Hematopoietic multipotent progenitor cell (in vitro differentiated cells): ENCODE data around the gene TENM3. TPM values are rescaled to one million over a fixed set of nuclear protein-coding genes. Genes with fewer than 3 reads are reported as not detected.
"Not testable (repeated sequence)": the region's sequence is repeated elsewhere in the genome, so short reads cannot be mapped to it uniquely, and the experiment has no call there.

Source experiments
- DNase-seq, 3 donors: peaks; one replicate each; pipeline ENCODE4 v3.0.0-alpha.2; 2011 to 2015; ENCODE audit warnings: low read depth in 2 of 3, low spot score in 2 of 3
- total RNA-seq: library from RNA; depleted of rRNA; stranded (reverse); fragments of >200 nt; gene quantifications from one replicate; pipeline ENCODE4 v1.2.3, GENCODE V29; 2012

TENM3 gene
- not detected for total RNA-seq

DNA sequence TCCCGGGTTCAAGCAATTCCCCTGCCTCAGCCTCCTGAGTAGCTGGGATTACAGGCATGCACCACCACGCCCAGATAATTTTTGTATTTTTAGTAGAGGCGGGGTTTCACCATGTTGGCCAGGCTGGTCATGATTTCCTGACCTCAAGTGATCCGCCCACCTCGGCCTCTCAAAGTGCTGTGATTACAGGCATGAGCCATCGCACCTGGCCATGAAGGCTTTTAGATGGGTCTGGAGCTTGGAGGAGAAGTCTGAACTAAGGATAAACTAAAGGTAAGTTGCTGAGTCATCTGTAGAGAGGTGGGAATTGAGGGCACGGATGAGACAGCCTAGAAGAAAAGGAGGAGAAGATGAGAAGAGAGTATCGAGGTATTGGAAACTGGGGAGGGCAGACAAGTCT, at the start of gene TENM3:
Gene TENM3, plus strand, starts transcription at position 199 of the 400 bp plus-strand sequence. CDS start 80,619 bp downstream, outside the sequence.
- DNase-seq: not testable (repeated sequence)

DNA sequence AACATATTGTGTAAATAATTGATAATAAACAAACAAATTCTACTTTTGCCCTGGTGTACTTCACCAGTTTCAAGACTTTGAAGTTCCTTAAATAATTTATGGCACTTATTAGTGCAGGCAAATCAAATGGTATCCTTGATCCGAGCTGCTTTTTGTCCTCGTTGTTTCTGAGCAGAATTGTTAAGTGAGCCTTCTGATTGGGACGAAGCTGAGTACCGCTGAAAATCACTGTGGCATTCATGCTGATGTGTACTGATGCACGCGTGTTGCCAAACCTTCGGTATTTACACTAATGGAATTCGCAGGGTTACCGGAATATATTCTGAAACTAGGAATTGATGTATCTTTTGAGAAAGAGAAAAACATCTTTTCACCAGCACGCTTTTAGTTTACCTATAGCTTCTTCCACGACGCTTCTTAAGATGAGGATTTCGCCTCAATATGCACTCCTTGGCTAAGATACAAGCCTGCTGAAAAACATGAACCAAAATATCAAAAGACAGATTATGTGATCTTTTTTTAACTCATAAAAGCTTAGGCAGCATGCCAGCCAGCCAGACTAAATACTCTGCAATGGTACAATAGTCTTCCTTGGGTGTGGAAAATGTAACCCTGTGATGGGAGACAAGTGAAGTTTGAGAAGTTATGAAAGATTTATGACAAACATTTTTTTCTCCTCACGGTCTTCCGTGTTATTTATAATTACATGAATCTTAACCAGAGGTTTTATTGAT, 48.9 kb upstream of the TENM3 start:
- DNase-seq: no peak

DNA sequence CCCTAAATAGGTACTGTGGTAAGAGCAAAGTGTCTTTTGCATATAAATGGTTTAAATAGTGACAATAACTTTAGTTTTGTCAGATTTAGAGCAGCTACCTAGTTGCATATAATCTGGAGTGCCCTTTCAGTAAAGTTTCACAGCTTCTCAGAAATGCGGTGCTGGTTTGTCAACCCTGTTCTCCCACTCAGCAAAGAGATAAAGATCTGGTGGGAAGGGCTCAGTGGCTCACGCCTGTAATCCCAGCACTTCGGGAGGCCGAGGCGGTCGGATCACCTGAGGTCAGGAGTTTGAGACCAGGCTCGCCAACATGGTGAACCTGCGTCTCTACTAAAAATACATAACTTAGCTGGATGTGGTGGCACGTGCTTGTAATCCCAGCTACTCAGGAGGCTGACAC, 45.6 kb upstream of the TENM3 start:
- no peak for DNase-seq

DNA sequence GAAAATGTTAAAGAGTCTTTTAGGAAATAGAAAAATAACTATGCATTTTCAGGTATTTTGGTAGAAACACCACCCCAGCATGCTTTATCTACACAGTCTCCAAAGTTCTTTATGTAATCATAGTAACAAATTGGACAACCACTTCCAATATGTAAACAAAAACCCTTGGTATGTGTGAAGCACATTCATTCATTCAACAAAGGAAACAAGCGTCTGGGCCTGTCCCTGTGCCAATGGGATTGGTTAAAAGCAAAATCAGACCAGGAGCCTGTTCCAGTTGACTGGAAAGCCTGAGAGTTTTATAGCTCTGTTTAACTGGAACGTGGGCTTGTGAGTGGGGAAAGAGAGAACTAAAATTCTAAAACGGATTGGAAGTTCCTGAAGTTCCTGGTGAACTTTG, 41.3 kb upstream of the TENM3 start:
- DNase-seq: no peak

GRCh38 chr4:182202650-182203049, 40.6 kb upstream of the TENM3 start:
- no peak for DNase-seq

GRCh38 chr4:182203872-182204411, 39.3 kb upstream of the TENM3 start:
- no peak for DNase-seq

- DNase-seq: no peak
Measured at GRCh38 chr4:182205306-182205705, 37.9 kb upstream of the TENM3 start.

GRCh38 chr4:182206266-182206665, 36.9 kb upstream of the TENM3 start:
- DNase-seq: no peak

DNA sequence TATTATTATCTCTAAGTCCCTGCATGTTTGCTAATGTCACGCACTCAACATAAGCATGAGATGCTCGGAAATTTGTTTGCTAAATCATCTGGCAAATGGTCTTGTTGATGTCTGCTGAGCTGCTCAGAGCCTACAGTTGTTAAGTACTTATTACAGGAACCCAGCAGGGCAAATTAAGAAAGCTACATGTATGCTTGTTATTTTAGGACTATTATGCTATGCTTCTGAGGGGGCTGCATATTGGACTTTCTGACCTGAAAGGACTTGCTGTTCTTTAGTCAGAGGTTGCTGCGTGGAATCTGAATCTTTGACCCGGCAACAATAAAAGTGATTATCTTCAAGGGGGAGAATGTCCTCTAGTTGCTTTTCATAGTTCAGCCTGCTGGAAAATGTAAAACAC, 36.3 kb upstream of the TENM3 start:
- DNase-seq: no peak

GRCh38 chr4:182207830-182208396, 35.3 kb upstream of the TENM3 start:
- no peak for DNase-seq

DNA sequence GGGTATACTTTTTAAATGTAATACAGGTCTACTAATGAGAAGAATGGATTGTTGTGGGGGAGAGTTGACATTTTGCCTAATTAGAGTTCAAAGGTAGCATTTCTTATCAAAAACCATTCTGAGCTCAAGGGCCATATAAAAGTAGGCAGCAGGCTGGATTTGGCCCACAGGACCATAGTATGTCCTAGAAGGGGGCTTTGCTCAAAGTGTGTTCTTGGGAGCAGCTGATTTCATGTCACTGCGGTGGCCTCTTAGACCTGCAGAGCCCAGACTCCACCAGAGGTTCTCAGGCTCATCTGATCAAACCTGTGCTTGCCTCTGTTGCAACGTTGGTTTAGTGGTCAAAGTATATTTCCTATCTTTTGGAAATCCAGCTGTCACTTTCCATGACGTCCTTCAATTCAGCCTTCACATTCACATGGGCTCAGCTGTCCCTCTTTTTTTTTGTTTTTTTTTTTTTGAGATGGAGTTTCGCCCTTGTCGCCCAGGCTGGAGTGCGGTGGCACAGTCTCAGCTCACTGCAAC, 34.6 kb upstream of the TENM3 start:
- DNase-seq: no peak

DNA sequence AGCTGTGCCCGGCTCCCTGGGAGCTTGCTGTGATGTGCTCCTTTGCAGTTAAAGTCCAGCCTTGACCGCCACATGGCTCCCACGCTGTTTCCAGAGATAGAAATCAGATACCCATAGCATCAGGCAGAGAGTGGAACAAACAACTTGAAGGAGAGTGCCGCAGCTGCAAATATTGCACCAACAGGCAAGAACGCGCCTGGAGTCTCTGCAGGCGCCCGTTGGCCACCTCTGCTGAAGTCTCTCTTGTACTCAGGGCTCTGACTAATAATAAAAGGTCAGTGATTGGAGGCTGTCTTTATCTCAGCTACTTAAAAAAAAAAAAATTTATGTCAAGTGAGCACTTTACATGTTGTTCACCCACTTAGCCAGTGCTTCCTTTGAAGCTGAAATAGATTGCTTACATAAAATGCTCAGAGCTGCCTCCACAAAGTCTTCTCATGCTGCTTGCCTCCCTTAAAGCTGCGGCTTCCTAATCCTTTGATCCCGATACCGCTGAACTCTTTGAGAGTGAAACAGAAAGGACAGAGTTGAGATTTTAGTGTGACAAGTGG, 30.9 kb upstream of the TENM3 start:
- DNase-seq: no peak

DNA sequence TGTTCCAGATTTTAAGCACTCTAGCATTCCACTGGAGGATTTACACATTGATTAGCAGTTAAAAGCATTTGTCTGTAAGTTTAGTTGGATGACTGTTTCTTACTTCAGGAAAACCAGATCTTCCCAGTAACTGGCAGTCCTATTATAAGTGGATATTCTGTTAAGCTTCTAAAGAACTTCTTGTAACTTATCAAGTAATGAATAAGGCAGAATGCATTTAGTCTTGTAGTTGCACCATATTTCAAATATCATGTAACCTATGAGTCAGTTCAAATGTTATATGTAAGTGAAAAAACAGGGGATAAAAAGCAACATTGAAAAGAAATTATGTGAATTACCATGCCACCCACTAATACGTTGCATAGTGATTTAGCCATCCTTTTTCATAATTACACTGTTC, 30.2 kb upstream of the TENM3 start:
- DNase-seq: no peak

- DNase-seq: no peak
Measured at GRCh38 chr4:182215148-182215547, 28.1 kb upstream of the TENM3 start.

DNA sequence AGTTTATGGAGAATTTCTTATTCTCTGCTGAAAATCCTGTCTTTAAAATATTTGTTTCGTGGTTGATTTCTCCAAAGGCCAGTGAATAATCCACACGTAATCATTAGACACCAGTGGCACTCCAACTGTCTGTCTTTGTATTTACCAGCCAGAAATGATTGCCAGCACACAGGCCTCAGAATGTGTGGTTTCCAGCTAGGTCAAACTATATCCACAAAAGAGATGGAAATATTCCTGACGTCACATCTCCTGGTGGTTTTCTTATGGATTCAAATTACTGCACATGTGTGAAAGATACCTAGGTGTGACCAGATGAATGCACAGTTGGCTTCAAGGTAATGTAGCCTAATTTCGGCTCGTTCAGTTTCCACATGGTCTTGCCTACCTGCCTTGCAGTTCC, 27.2 kb upstream of the TENM3 start:
- DNase-seq: no peak

DNA sequence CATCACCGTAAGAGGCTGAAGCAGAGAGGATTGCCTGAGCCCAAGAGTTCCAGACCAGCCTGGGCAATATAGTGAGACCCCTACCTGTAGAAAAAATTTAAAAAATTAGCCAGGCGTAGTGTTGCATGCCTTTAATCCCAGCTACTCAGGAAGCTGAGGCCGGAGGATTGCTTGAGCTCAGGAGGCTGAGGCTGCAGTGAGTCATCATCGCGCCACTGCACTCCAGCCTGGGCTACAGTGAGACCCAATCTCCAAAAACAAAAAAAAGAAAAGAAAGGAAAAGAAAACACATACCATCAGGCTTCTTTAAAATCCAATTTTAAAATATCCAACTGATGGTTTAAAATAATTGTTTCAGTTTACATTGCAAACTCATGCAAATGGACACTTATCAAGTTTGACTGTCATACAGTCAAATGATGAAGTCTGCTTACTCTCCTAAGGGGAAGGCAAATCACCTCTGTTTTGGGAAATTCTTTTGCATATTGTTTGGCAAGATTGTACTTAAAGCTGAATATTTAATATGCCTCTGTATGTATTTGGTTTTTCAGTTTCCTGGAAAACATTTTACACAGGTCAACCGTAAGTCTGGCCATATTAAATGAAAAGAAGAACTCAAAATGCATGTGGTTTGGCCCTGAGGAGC, 23.7 kb upstream of the TENM3 start:
- no peak for DNase-seq

DNA sequence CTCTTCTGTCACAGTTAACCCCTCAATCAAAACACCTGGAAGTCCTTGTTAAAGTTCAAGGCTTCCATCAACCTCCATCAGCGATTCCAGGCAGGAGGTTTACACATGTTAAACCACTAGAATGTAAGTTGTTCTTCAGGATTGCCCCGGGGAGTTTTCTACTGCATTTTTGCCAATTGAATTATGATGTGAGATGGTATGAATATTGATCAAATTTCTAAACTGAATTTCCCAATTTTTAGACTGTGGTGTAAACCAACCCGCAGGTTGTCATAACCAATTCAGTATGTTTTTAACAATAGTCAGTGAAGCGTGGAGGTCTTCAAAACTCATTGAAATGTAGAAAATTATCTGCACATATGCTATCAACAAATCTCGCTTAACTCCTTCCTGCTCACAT, 21.2 kb upstream of the TENM3 start:
- no peak for DNase-seq

- DNase-seq: no peak
Measured at GRCh38 chr4:182222766-182223165, 20.4 kb upstream of the TENM3 start.

DNA sequence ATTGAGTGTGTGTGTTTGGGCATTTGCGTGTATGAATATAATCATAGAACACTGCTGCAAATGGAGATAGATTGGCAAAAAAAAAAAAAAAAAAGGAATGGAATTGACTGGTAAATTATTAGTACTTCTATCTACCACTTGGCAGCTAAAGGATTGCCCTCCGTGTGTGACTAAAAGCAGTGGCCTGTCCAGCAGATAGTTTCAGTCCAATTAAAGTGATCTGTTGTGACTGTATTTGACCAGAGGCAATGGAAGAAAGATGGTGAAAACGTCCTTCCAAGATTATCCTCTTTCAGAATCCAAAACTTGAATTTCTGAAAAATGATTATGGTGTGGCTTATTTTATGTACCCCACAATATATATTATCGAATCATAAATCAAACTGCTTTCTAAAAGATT, 19.5 kb upstream of the TENM3 start:
- no peak for DNase-seq

DNA sequence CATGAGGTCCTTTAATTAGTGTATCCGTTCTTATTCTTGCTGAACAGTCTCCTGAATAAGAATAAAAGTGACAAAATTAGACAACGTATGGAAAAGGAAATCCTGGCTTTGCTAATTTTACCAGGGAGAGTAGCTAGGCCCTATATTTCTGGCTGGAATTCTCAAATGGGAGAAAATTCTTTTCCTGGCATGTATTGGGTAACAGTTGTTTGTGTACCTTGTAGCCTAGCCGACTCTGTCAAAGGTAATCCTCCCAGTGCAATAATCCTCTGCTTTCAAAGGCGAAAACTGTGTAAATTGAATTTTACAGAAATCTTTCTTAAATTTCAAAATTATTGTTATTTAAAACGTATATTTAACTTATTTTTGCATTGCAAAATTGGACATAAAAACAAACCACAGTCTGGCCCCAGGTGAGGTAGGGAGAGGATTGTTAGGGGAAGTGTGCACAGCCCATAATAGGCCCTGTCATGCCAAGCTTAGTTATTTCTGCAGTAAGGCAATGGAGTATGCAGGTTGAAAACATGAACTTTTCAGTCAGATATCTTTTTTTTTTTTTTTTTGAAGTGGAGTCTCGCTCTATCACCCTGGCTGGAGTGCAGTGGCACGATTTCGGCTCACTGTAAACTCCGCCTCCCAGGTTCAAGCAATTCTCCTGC, 18.9 kb upstream of the TENM3 start:
- no peak for DNase-seq
